ENCODE measurements around the gene LIMCH1. TPM values are rescaled to one million over a fixed set of nuclear protein-coding genes. Genes with fewer than 3 reads are reported as not detected.

Gene LIMCH1
- polyA plus RNA-seq, 1 of the 3 experiments (the other 2 are of a cell fraction): 1.2 TPM

- no peaks in the 10 kb centered on the region for H3K9me3 ChIP-seq
- 36% methylated on average over 12 of the region's 12 CpGs for WGBS (ENCODE audit: low lambda C conversion rate)
- H2AFZ ChIP-seq (ENCODE audit: low read depth): peak overlapping the region; percentile 39; the same call in 1 of the 2 replicates
- H4K20me1 ChIP-seq (ENCODE audit: insufficient read depth): no peaks in the 10 kb centered on the region
- peaks cover 0 to 12% of the 10 kb centered on the region in 2 experiments for H3K36me3 ChIP-seq (replicated peaks in 1 of 2; ENCODE audit: control insufficient read depth in 1 of 2, insufficient read depth in 2 of 2, low read length in 1 of 2)
- peaks cover 0 to 10% of the 10 kb centered on the region in 2 experiments; a peak in 2 of 4 replicates for H3K4me1 ChIP-seq (ENCODE audit: control insufficient read depth in 1 of 2, insufficient read depth in 2 of 2, low read depth in 1 of 2, low read length in 1 of 2)
- no peaks in the 10 kb centered on the region for H3K79me2 ChIP-seq (ENCODE audit: insufficient read depth)
- peak overlapping the region; percentile 48 for H3K4me2 ChIP-seq
- H3K9me2 ChIP-seq: no peaks in the 10 kb centered on the region
- 0 out of 2 replicates have a peak, but pooled peaks cover 4% of the 10 kb centered on the region for H3K27me3 ChIP-seq (ENCODE audit: insufficient read depth)
- no peaks in the 10 kb centered on the region for H3F3A ChIP-seq (replicated peaks; ENCODE audit: insufficient read depth)
- H3K4me3 ChIP-seq (ENCODE audit: low read depth in 2 of 2, low read length in 1 of 2): peak overlapping the region in 1 of 2 experiments; percentile 22; a peak in 1 of 4 replicates
- H3K9ac ChIP-seq: no peak overlapping the region
- ChIA-PET POLR2A (interaction anchor here (1.2 kb wide), 1 partner anchor 181 kb away, joined by 3 read pairs; no protein-coding TSS in a partner anchor), CTCF (interaction anchor here (0.6 to 11.3 kb wide), 48 partner anchors 9 to 828 kb away, joined by 3 to 188 read pairs (median 4); partner anchors contain the start of genes PHOX2B and TMEM33)
- H3K27ac ChIP-seq (ENCODE audit: low read depth in 2 of 2, low read length in 1 of 2): peak overlapping the region in 1 of 2 experiments; percentile 83; a peak in 2 of 4 replicates
- TF ChIP-seq CTCF (IDR thresholded peaks at IDR 0.05) (peak; percentile 92), RCOR1 (IDR thresholded peaks at IDR 0.05; ENCODE audit: low read length) (peak; percentile 52), RAD21 (IDR thresholded peaks at IDR 0.05; ENCODE audit: low read length) (peak; percentile 98), ELF1 (IDR thresholded peaks at IDR 0.05) (no peak), YY1 (IDR thresholded peaks at IDR 0.05; ENCODE audit: low read depth) (no peak), RXRA (IDR thresholded peaks at IDR 0.05; ENCODE audit: borderline replicate concordance, low read depth) (no peak), RFX5 (IDR thresholded peaks at IDR 0.05; ENCODE audit: low read length) (no peak), MAX (IDR thresholded peaks at IDR 0.05; ENCODE audit: low read depth) (0 out of 2 replicates have a peak, but pooled peaks have one; percentile 20), TEAD4 (IDR thresholded peaks at IDR 0.05; ENCODE audit: borderline replicate concordance, insufficient read depth) (no peak), IRF3 (IDR thresholded peaks at IDR 0.05; ENCODE audit: low read depth, low read length) (no peak), GATA2 (CRISPR knock-in tag; IDR thresholded peaks at IDR 0.05) (no peak), TCF12 (IDR thresholded peaks at IDR 0.05) (no peak), EZH2phosphoT487 (IDR thresholded peaks at IDR 0.05; ENCODE audit: borderline replicate concordance, low read depth) (no peak), JUND (IDR thresholded peaks at IDR 0.05) (no peak), TAF1 (IDR thresholded peaks at IDR 0.05; ENCODE audit: borderline replicate concordance, low read depth, low read length) (no peak), PBX3 (IDR thresholded peaks at IDR 0.05) (no peak), MXI1 (IDR thresholded peaks at IDR 0.05; ENCODE audit: low read depth, low read length) (no peak; the same call in 1 of the 2 replicates), NRF1 (IDR thresholded peaks at IDR 0.05; ENCODE audit: low read depth, low read length) (no peak), FOXM1 (IDR thresholded peaks at IDR 0.05; ENCODE audit: low read depth) (no peak), CHD2 (IDR thresholded peaks at IDR 0.05; ENCODE audit: low read length, partially characterized antibody) (no peak), GABPA (IDR thresholded peaks at IDR 0.05; ENCODE audit: low read depth) (no peak), EP300 (IDR thresholded peaks at IDR 0.05; ENCODE audit: borderline replicate concordance in 1 of 2, low read depth in 1 of 2, low read length in 1 of 2) (no peak), FOXJ3 (CRISPR knock-in tag; IDR thresholded peaks at IDR 0.05) (no peak), SIN3A (IDR thresholded peaks at IDR 0.05; ENCODE audit: borderline replicate concordance, low read depth, low read length) (no peak), SMC3 (IDR thresholded peaks at IDR 0.05; ENCODE audit: low read depth, low read length) (peak; percentile 80)
- DNase-seq: peak; percentile 45
Observed at GRCh38 chr4:41692717-41693345, 154.9 kb downstream of the LIMCH1 start.
